Chondrocyte (in vitro differentiated cells): Measurements from ENCODE around the gene GABRG3. TPM values are rescaled to one million over a fixed set of nuclear protein-coding genes. Genes with fewer than 3 reads are reported as not detected.

ENCODE experiments used
- DNase-seq: peaks from one replicate; pipeline ENCODE4 v3.0.0; 2021; ENCODE audit warnings: mixed read lengths, low spot score
- H3K27ac Mint-ChIP-seq: one replicate; pipeline ENCODE4 v1.8.0; 2021; ENCODE audit warnings: mild to moderate bottlenecking, moderate library complexity, mixed read lengths; ENCODE audit not compliant: unreplicated experiment
- H3K27me3 Mint-ChIP-seq: 2 replicates; pipeline ENCODE4 v1.8.0; 2021; ENCODE audit warnings: low read depth, mixed read lengths
- H3K36me3 Mint-ChIP-seq: 2 replicates; pipeline ENCODE4 v1.8.0; 2021; ENCODE audit warnings: low read depth, mixed read lengths
- H3K4me1 Mint-ChIP-seq: 2 replicates; pipeline ENCODE4 v1.8.0; 2021; ENCODE audit warnings: low read depth, mild to moderate bottlenecking, mixed read lengths
- H3K4me3 Mint-ChIP-seq: one replicate; pipeline ENCODE4 v1.8.0; 2021; ENCODE audit warnings: mild to moderate bottlenecking, moderate library complexity, mixed read lengths; ENCODE audit not compliant: unreplicated experiment
- H3K9me3 Mint-ChIP-seq: 2 replicates; pipeline ENCODE4 v1.8.0; 2021; ENCODE audit warnings: low read depth, mixed read lengths
- total RNA-seq: library from RNA; stranded (reverse); gene quantifications from 3 replicates; pipeline ENCODE4 v1.2.1, GENCODE V29; 2021
- TF ChIP-seq, protein P1 (sequence below): fragments of 200-600 bp; sonication (generic); IDR thresholded peaks from 2 replicates; pipeline ENCODE4 v1.5.0; 2021; ENCODE audit warnings: antibody characterized with exemption, mild to moderate bottlenecking, moderate library complexity

The GABRG3 gene
- total RNA-seq, 1 donor from 2014 or later: not detected

DNA sequence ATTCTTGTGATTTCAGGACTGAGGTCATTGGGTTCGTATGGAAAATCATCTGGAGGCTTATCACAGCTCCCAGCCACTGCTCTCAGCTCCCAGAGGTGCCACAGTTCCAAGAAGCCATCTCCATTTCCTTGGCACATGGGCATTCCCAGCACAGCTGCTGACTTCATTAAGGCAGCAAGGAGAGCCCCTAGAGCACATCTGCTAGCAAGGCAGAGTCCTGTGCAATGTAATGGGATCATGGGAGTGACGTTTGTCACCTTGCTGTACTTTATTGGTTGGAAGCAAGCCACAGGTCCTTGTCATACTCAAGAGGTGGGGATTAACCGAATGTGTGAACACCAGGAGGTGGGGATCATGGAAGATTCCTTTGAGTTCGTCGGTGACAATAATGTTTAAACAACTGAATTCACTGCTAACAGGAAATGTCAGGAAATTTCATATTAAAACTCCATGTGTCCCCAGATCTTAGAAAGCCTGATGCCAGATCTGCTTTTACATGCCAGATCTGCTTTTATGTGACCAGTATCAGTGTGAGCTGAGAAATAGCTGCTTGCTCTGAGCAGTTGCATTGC is 148.8 kb downstream of the GABRG3 start:
- Mint-ChIP-seq H3K27me3 (no peaks in the 10 kb centered on the region), H3K27ac (no peak overlapping the region), H3K36me3 (no peaks in the 10 kb centered on the region), H3K9me3 (peaks cover 9% of the 10 kb centered on the region), H3K4me3 (no peak overlapping the region), H3K4me1 (peaks cover 18% of the 10 kb centered on the region)
- TF ChIP-seq, protein P1, sequence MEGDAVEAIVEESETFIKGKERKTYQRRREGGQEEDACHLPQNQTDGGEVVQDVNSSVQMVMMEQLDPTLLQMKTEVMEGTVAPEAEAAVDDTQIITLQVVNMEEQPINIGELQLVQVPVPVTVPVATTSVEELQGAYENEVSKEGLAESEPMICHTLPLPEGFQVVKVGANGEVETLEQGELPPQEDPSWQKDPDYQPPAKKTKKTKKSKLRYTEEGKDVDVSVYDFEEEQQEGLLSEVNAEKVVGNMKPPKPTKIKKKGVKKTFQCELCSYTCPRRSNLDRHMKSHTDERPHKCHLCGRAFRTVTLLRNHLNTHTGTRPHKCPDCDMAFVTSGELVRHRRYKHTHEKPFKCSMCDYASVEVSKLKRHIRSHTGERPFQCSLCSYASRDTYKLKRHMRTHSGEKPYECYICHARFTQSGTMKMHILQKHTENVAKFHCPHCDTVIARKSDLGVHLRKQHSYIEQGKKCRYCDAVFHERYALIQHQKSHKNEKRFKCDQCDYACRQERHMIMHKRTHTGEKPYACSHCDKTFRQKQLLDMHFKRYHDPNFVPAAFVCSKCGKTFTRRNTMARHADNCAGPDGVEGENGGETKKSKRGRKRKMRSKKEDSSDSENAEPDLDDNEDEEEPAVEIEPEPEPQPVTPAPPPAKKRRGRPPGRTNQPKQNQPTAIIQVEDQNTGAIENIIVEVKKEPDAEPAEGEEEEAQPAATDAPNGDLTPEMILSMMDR: no peak
- no peak for DNase-seq

GRCh38 chr15:27121672-27122071 is 150.7 kb downstream of the GABRG3 start:
- TF ChIP-seq, protein P1: no peak
- peaks cover 18% of the 10 kb centered on the region for H3K4me1 Mint-ChIP-seq
- H3K4me3 Mint-ChIP-seq: no peak overlapping the region
- peaks cover 4% of the 10 kb centered on the region for H3K9me3 Mint-ChIP-seq
- no peaks in the 10 kb centered on the region for H3K27me3 Mint-ChIP-seq
- DNase-seq: no peak
- no peaks in the 10 kb centered on the region for H3K36me3 Mint-ChIP-seq
- H3K27ac Mint-ChIP-seq: no peak overlapping the region

- no peak for DNase-seq
- Mint-ChIP-seq H3K4me3 (no peak overlapping the region), H3K36me3 (no peaks in the 10 kb centered on the region), H3K27ac (no peak overlapping the region), H3K4me1 (peaks cover 18% of the 10 kb centered on the region), H3K9me3 (no peaks in the 10 kb centered on the region), H3K27me3 (no peaks in the 10 kb centered on the region)
- TF ChIP-seq, protein P1: no peak
Observed at GRCh38 chr15:27123291-27123690, 152.3 kb downstream of the GABRG3 start.

DNA sequence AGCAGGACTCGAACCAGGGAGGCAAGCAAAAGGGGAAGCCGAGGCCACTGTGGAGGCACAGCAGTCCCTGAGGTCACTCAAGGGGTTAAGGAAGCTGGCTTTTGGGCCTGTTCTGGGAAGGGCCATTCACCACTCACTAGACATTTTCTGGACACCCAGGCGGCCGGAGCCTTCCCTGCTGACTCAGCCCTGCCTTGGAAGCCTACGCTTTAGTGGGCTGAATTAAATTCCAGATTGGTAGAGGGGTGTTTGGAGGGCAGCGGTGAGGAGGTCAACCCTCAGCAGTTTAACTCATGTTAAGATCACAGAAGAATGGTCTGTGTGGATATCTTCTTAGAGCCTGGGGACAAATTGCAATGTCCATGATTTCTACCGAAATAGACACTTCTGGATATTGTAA is 152.8 kb downstream of the GABRG3 start:
- Mint-ChIP-seq H3K36me3 (no peaks in the 10 kb centered on the region), H3K9me3 (no peaks in the 10 kb centered on the region), H3K27ac (no peak overlapping the region), H3K27me3 (no peaks in the 10 kb centered on the region), H3K4me1 (peaks cover 18% of the 10 kb centered on the region), H3K4me3 (no peak overlapping the region)
- DNase-seq: no peak
- TF ChIP-seq, protein P1: no peak

GRCh38 chr15:27124287-27124871 is 153.4 kb downstream of the GABRG3 start:
- H3K9me3 Mint-ChIP-seq: no peaks in the 10 kb centered on the region
- no peak for DNase-seq

More at GRCh38 chr15:27124287-27124871, 153.4 kb downstream of the GABRG3 start:
- Mint-ChIP-seq H3K27ac (no peak overlapping the region), H3K4me1 (peaks cover 18% of the 10 kb centered on the region), H3K27me3 (no peaks in the 10 kb centered on the region), H3K36me3 (no peaks in the 10 kb centered on the region), H3K4me3 (no peak overlapping the region)
- TF ChIP-seq, protein P1: no peak
